HG03469 (cell line): Measurements from ENCODE around the gene CSF1.
"Not testable (repeated sequence)": the region's sequence is repeated elsewhere in the genome, so short reads cannot be mapped to it uniquely, and the experiment has no call there.

Source experiments
- ATAC-seq: cut with Tn5 transposase; IDR thresholded peaks from one replicate; pipeline ENCODE4 v1.9.1; 2021; ENCODE audit warnings: mild to moderate bottlenecking, moderate library complexity, moderate number of reproducible peaks; ENCODE audit not compliant: unreplicated experiment

CSF1 gene

GRCh38 chr1:109917768-109918606 is 7.3 kb downstream of the CSF1 start:
- no peak for ATAC-seq

- ATAC-seq: no peak
Observed at GRCh38 chr1:109918671-109919070, 8.0 kb downstream of the CSF1 start.

- ATAC-seq: no peak
Observed at GRCh38 chr1:109919303-109919702, 8.7 kb downstream of the CSF1 start.

GRCh38 chr1:109920391-109920790 is 9.7 kb downstream of the CSF1 start:
- ATAC-seq: not testable (repeated sequence)

GRCh38 chr1:109922326-109922725 is 11.7 kb downstream of the CSF1 start:
- ATAC-seq: no peak

GRCh38 chr1:109923131-109923945 is 12.7 kb downstream of the CSF1 start:
- ATAC-seq: no peak

- no peak for ATAC-seq
Observed at GRCh38 chr1:109923946-109924275, 13.3 kb downstream of the CSF1 start.

- no peak for ATAC-seq
Observed at GRCh38 chr1:109924316-109924715, 13.7 kb downstream of the CSF1 start.

- ATAC-seq: no peak
Observed at GRCh38 chr1:109925159-109925990, 14.7 kb downstream of the CSF1 start.

GRCh38 chr1:109926662-109927300 is 16.1 kb downstream of the CSF1 start:
- ATAC-seq: no peak

- ATAC-seq: no peak
Observed at GRCh38 chr1:109927356-109927755, 16.7 kb downstream of the CSF1 start.

- ATAC-seq: no peak
Observed at GRCh38 chr1:109927911-109928321, 17.3 kb downstream of the CSF1 start.

GRCh38 chr1:109928591-109929111 is 18.0 kb downstream of the CSF1 start:
- no peak for ATAC-seq

- no peak for ATAC-seq
Observed at GRCh38 chr1:109929170-109929569, 18.5 kb downstream of the CSF1 start.

GRCh38 chr1:109929588-109930251 is 19.1 kb downstream of the CSF1 start:
- no peak for ATAC-seq

- no peak for ATAC-seq
Observed at GRCh38 chr1:109930252-109930993, 19.8 kb downstream of the CSF1 start.

- ATAC-seq: no peak
Observed at GRCh38 chr1:109931189-109931731, 20.6 kb downstream of the CSF1 start.

GRCh38 chr1:109931911-109932636 is 21.4 kb downstream of the CSF1 start:
- ATAC-seq: no peak
